Trophoblast cell (in vitro differentiated cells and primary cell): ENCODE measurements around the gene RHEBL1.
A peak's percentile ranks its signal among the peaks of the same experiment; 100 is the strongest.

Source experiments
- DNase-seq, 2 donors: peaks; one replicate each; pipeline ENCODE4 v3.0.0-alpha.2; 2016
- H2AFZ ChIP-seq: 2 replicates; pipeline ENCODE4 v1.6.1; 2013; ENCODE audit warnings: low read length, moderate library complexity, mild to moderate bottlenecking; ENCODE audit not compliant: insufficient read depth, poor library complexity
- H2AK5ac ChIP-seq: 2 replicates; pipeline ENCODE4 v1.6.1; 2013; ENCODE audit warnings: mild to moderate bottlenecking, low read length
- H2BK120ac ChIP-seq: 2 replicates; pipeline ENCODE4 v1.6.1; 2013; ENCODE audit warnings: low read length, mild to moderate bottlenecking, moderate library complexity; ENCODE audit not compliant: insufficient read depth, poor library complexity
- H2BK12ac ChIP-seq: 2 replicates; pipeline ENCODE4 v1.6.1; 2013; ENCODE audit warnings: mild to moderate bottlenecking, low read length, moderate library complexity
- H2BK5ac ChIP-seq: 2 replicates; pipeline ENCODE4 v1.6.1; 2013; ENCODE audit warnings: low read length, low read depth, moderate library complexity, mild to moderate bottlenecking; ENCODE audit not compliant: poor library complexity
- H3K14ac ChIP-seq: 2 replicates; pipeline ENCODE4 v1.6.1; 2013; ENCODE audit warnings: mild to moderate bottlenecking, low read length
- H3K18ac ChIP-seq: 2 replicates; pipeline ENCODE4 v1.6.1; 2013; ENCODE audit warnings: mild to moderate bottlenecking, low read length
- H3K23ac ChIP-seq: 2 replicates; pipeline ENCODE4 v1.6.1; 2013; ENCODE audit warnings: low read length
- H3K27ac ChIP-seq: 2 replicates; pipeline ENCODE4 v1.5.1; 2013; ENCODE audit warnings: low read depth, mild to moderate bottlenecking, inconsistent platforms, low read length, moderate library complexity
- H3K27me3 ChIP-seq: 2 replicates; pipeline ENCODE4 v1.6.1; 2013; ENCODE audit warnings: inconsistent platforms, mild to moderate bottlenecking, low read length, moderate library complexity; ENCODE audit not compliant: insufficient read depth
- H3K36me3 ChIP-seq, 2 experiments: 1 replicate in 1 of 2; 2 replicates in 1 of 2; pipeline ENCODE4 v1.6.1; 2013; ENCODE audit warnings: low read length in 2 of 2, mild to moderate bottlenecking in 2 of 2, moderate library complexity in 1 of 2; ENCODE audit not compliant: insufficient read depth in 2 of 2, control insufficient read depth in 1 of 2
- H3K4ac ChIP-seq: 2 replicates; pipeline ENCODE4 v1.6.1; 2013; ENCODE audit warnings: low read depth, mild to moderate bottlenecking, low read length, moderate library complexity
- H3K4me1 ChIP-seq, 2 experiments: 1 replicate in 1 of 2; 2 replicates in 1 of 2; pipeline ENCODE4 v1.6.1; 2013; ENCODE audit warnings: low read length in 2 of 2, mild to moderate bottlenecking in 2 of 2, moderate library complexity in 1 of 2; ENCODE audit not compliant: insufficient read depth in 2 of 2, control insufficient read depth in 1 of 2
- H3K4me2 ChIP-seq: 2 replicates; pipeline ENCODE4 v1.6.1; 2013; ENCODE audit warnings: inconsistent platforms, mild to moderate bottlenecking, low read length, moderate library complexity
- H3K4me3 ChIP-seq: 2 replicates; pipeline ENCODE4 v1.5.1; 2013; ENCODE audit warnings: mild to moderate bottlenecking, low read depth, low read length, inconsistent platforms
- H3K79me1 ChIP-seq: one replicate; pipeline ENCODE4 v1.6.1; 2013; ENCODE audit warnings: low read length
- H3K79me2 ChIP-seq: 2 replicates; pipeline ENCODE4 v1.6.1; 2013; ENCODE audit warnings: low read length, mild to moderate bottlenecking; ENCODE audit not compliant: control insufficient read depth, insufficient read depth, poor library complexity
- H3K9ac ChIP-seq: 2 replicates; pipeline ENCODE4 v1.6.1; 2013; ENCODE audit warnings: mild to moderate bottlenecking, low read length
- H3K9me3 ChIP-seq: 2 replicates; pipeline ENCODE4 v1.6.1; 2013; ENCODE audit warnings: low read depth, mild to moderate bottlenecking, control low read depth, inconsistent platforms, low read length; ENCODE audit not compliant: insufficient read depth
- H4K12ac ChIP-seq: 2 replicates; pipeline ENCODE4 v1.6.1; 2013; ENCODE audit warnings: low read depth, mild to moderate bottlenecking, low read length, moderate library complexity
- H4K8ac ChIP-seq: 2 replicates; pipeline ENCODE4 v1.6.1; 2013; ENCODE audit warnings: low read depth, mild to moderate bottlenecking, low read length, moderate library complexity
- H4K91ac ChIP-seq: one replicate; pipeline ENCODE4 v1.6.1; 2013; ENCODE audit warnings: low read depth, mild to moderate bottlenecking, low read length, moderate library complexity
- WGBS: extraction: QIAGEN DNeasy Blood & Tissue Kit; methylation state at CpG from one replicate; pipeline ENCODE4 v1.1.7; 2013; ENCODE audit warnings: missing lambda C conversion rate; ENCODE audit not compliant: insufficient read length, insufficient coverage; ENCODE audit errors: extremely low coverage; 5-methylcytosine and 5-hydroxymethylcytosine counted together

Gene RHEBL1

DNA sequence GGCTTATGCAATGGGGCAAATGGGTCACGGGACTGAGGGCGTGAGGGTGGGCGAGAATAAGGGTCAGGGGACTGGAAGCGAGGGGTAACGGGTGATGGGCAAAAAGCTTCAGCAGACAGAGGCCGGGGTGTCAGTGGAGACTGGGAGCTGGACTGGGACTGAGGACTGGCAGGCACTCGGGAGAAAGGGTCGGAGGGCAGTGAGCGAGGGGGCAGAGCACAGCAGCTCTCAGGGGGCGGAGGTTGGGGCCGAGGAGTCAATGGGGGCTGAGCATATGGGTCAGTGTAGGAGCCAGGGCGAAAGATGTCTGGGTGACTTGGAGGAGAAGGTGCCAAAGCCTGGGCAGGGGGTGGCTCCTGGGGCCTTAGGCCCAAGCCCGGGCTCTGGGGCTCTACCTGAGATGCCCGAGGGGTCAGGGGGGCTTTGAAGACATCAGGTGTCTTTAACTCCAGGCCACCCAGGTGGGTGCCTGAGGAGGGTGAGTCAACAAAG lies 29.4 kb downstream of the RHEBL1 start:
- H3K18ac ChIP-seq, result no peak overlapping the region
- H3K14ac ChIP-seq, result no peak overlapping the region
- no peak overlapping the region for H2BK5ac ChIP-seq
- no peak overlapping the region for H2AK5ac ChIP-seq
- H3K27ac ChIP-seq, result no peak overlapping the region
- H3K4ac ChIP-seq, result no peak overlapping the region
- H3K9me3 ChIP-seq, result no peaks in the 10 kb centered on the region
- H3K79me2 ChIP-seq, result no peaks in the 10 kb centered on the region
- H4K8ac ChIP-seq, result no peak overlapping the region
- H3K9ac ChIP-seq, result no peak overlapping the region
- no peak overlapping the region for H2BK12ac ChIP-seq
- no peaks in the 10 kb centered on the region for H3K4me1 ChIP-seq
- H3K4me3 ChIP-seq, result no peak overlapping the region
- WGBS, result no CpG with 5 or more reads among the region's 14 CpGs
- H3K36me3 ChIP-seq, result peaks cover 84% of the 10 kb centered on the region in 2 experiments
- no peaks in the 10 kb centered on the region for H3K27me3 ChIP-seq
- no peak overlapping the region for H3K23ac ChIP-seq
- H2BK120ac ChIP-seq, result no peak overlapping the region
- H3K79me1 ChIP-seq, result no peaks in the 10 kb centered on the region
- H3K4me2 ChIP-seq, result no peak overlapping the region
- H4K91ac ChIP-seq, result no peak overlapping the region
- no peak overlapping the region for H2AFZ ChIP-seq
- H4K12ac ChIP-seq, result no peak overlapping the region
- DNase-seq, result no peak

DNA sequence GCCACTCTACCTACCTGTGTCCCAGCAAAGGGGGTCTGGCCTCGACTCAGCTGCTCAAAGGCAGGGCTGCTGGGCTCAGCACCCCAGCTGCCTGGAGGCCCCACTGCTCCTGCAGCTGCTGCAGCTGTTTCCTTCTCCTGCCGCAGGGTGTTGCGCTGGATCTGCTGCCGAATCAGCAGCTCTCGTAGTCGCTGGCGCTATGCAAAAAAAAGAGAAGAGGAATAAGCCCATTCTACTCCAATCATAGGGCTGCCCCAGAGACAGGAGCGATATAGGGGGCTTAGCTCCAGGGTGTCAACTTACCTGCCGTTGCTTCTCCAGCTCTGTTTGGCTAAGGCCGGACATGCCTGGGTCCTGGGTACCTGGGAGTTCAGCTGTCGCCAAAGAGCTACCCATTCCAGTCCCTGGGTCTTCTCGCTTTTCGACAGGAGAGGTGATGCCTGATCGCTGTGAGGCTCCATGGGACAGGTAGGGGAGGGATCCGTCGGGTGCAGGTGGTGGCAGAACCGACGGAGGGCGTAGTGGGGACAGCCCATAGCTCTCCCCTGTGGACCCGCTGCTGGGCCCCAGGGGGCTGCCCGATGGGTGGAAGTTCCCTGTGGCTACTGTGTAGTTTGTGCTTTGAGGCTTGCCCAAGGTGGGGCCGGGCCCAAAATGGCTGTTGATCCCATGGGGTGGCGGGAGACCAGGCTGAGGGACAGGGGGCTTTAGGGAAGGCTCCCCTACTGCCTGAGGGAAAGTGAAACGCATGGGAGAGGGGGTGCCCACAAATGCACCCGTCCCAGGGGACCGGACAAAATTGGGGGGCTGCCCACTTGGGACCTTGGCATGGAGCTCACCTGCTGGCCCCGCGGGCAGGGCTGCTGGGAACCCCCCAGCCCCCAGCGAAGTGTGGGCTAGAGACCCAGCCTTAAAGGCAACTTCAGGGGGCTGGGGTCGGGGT lies 30.1 kb downstream of the RHEBL1 start:
- DNase-seq, result no peak
- no peak overlapping the region for H3K27ac ChIP-seq
- no peak overlapping the region for H3K23ac ChIP-seq
- no peak overlapping the region for H2BK12ac ChIP-seq
- H4K12ac ChIP-seq, result no peak overlapping the region
- H3K14ac ChIP-seq, result no peak overlapping the region
- H2AFZ ChIP-seq, result no peak overlapping the region
- H3K9ac ChIP-seq, result no peak overlapping the region
- H3K4me3 ChIP-seq, result no peak overlapping the region
- H2AK5ac ChIP-seq, result no peak overlapping the region
- H3K79me2 ChIP-seq, result no peaks in the 10 kb centered on the region
- no CpG with 5 or more reads among the region's 30 CpGs for whole genome bisulfite sequencing
- no peak overlapping the region for H3K4me2 ChIP-seq
- no peaks in the 10 kb centered on the region for H3K4me1 ChIP-seq
- H3K27me3 ChIP-seq, result no peaks in the 10 kb centered on the region
- no peak overlapping the region for H2BK120ac ChIP-seq
- no peak overlapping the region for H4K8ac ChIP-seq
- H3K9me3 ChIP-seq, result no peaks in the 10 kb centered on the region
- no peaks in the 10 kb centered on the region for H3K79me1 ChIP-seq
- no peak overlapping the region for H4K91ac ChIP-seq
- H3K18ac ChIP-seq, result no peak overlapping the region
- H2BK5ac ChIP-seq, result no peak overlapping the region
- H3K36me3 ChIP-seq, result peaks cover 80 to 83% of the 10 kb centered on the region in 2 experiments
- no peak overlapping the region for H3K4ac ChIP-seq

DNA sequence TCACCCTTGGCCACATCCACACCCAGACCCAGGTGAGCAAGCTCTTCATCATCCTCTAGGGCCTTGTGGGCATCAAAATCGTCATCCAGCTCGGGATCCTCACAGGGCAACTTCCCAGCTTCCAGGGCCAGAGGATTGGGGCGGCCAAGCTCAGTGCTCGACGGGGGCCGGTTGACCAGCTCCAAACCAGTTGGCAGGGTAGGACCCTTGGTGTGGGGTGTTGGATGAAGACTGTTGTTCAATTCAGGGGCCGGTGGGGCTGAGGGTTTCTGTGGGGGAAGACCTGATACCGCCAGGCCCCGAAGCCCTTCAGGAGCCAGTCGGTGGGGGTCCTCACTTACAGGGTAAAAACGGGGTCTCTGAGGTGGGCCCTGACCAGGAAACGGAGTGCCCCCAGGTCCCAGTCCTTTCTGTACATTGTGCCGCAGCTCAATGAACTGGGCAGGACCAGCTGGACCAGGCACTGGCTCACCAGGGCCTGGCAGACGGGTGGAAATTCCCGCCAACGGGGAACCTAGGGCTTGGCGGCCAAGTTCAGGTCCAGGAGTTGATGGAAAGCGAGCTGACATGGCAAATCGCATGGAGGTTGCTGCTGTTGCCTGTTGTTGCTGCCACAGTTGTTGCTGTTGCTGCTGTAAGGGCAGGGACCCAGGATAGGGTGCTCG lies 31.4 kb downstream of the RHEBL1 start:
- Histone ChIP-seq H4K12ac (no peak overlapping the region), H4K91ac (no peak overlapping the region), H3K79me1 (no peaks in the 10 kb centered on the region), H3K4me2 (no peak overlapping the region), H2BK120ac (no peak overlapping the region), H3K27ac (no peak overlapping the region), H2BK12ac (no peak overlapping the region), H3K18ac (no peak overlapping the region), H3K27me3 (no peaks in the 10 kb centered on the region), H3K9me3 (no peaks in the 10 kb centered on the region), H2BK5ac (no peak overlapping the region), H3K4me3 (no peak overlapping the region), H3K79me2 (no peaks in the 10 kb centered on the region), H2AK5ac (no peak overlapping the region), H3K23ac (no peak overlapping the region), H3K9ac (no peak overlapping the region), H3K36me3 (peaks cover 80 to 83% of the 10 kb centered on the region in 2 experiments), H2AFZ (no peak overlapping the region), H3K4me1 (no peaks in the 10 kb centered on the region), H4K8ac (no peak overlapping the region), H3K4ac (no peak overlapping the region), H3K14ac (no peak overlapping the region)
- WGBS, result no CpG with 5 or more reads among the region's 20 CpGs
- DNase-seq, result no peak

DNA sequence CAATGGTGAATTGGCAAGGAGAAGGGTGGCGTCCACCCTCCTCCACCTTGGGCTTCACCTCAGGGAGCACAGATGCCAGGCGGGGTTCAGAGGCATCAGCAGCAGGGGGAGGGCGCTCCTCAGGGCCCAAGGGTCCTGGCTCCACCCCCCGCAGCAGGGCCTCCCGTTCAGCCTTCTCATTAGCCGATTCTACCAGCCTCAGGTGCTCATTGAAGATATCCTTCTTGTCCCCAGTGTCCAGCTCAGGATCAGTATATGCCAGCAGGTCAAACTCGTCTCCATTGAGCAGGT lies 31.9 kb downstream of the RHEBL1 start:
- no peak overlapping the region for H2AFZ ChIP-seq
- no peaks in the 10 kb centered on the region for H3K9me3 ChIP-seq
- no peaks in the 10 kb centered on the region for H3K27me3 ChIP-seq
- no peak overlapping the region for H4K91ac ChIP-seq
- H2BK120ac ChIP-seq, result no peak overlapping the region
- H3K4me1 ChIP-seq, result no peaks in the 10 kb centered on the region
- H3K79me2 ChIP-seq, result no peaks in the 10 kb centered on the region
- H3K27ac ChIP-seq, result no peak overlapping the region
- no peak overlapping the region for H3K14ac ChIP-seq
- no peak overlapping the region for H4K8ac ChIP-seq
- no peak overlapping the region for H4K12ac ChIP-seq
- peaks cover 80 to 83% of the 10 kb centered on the region in 2 experiments for H3K36me3 ChIP-seq
- no CpG with 5 or more reads among the region's 7 CpGs for WGBS
- no peak overlapping the region for H3K4me3 ChIP-seq
- H3K4me2 ChIP-seq, result no peak overlapping the region
- H2AK5ac ChIP-seq, result no peak overlapping the region
- peak overlapping the region; percentile 17 for H3K18ac ChIP-seq
- H2BK5ac ChIP-seq, result no peak overlapping the region
- peak overlapping the region; percentile 14 for H3K9ac ChIP-seq
- no peak overlapping the region for H3K23ac ChIP-seq
- H2BK12ac ChIP-seq, result no peak overlapping the region
- H3K79me1 ChIP-seq, result no peaks in the 10 kb centered on the region
- no peak for DNase-seq
- H3K4ac ChIP-seq, result no peak overlapping the region
